Measurements from ENCODE around the gene PHOX2A.

PHOX2A gene

DNA sequence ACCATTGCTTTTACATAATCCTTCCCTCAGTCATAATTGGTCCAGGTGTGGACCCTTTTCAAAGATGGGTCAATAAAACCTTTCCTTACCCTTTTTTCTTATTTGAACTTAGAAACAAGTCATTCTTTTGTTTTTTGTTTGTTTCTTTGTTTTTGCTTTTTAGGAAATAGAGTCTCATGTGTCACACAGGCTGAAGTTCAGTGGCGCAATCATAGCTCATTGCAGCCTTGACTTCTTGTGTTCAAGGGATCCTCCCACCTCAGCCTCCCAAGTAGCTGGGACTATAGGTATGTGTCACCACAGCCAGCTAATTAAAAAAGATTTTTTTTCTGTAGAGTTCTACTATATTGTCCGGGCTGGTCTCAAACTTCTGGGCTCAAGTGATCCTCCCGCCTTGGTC is 9.4 kb upstream of the PHOX2A start:
- Histone ChIP-seq H3K9me3 (ENCODE audit: severe bottlenecking) (no peaks in the 10 kb centered on the region), H3K4me3 (ENCODE audit: low read depth, low read length) (no peak overlapping the region), H3K27ac (no peak overlapping the region), H3K27me3 (ENCODE audit: insufficient read depth, low read depth, severe bottlenecking) (no peaks in the 10 kb centered on the region), H3K36me3 (no peaks in the 10 kb centered on the region)
- no peak for TF ChIP-seq CTCF (IDR thresholded peaks at IDR 0.05; ENCODE audit: low read depth, low read length)
- DNase-seq, result no peak

DNA sequence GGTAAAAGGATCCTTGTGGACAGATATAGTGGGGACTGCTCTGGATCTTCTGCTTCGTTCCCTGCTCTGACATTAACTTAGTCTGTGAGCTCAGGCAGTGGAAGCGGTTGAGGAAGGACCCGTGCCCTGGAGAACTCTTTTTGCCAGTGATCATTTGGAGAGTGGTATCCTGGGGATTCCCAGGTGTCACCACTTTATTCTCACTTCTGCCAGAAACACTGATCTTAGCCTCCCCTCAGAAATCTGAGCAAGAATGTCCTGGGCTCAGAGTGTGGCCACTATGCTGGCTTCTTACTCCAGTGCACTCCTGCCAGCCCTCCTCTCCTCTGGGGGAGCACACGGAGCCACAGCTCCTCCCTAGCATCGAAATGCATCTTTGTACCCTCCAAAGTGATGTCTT is 7.6 kb upstream of the PHOX2A start:
- H3K27me3 ChIP-seq (ENCODE audit: insufficient read depth, low read depth, severe bottlenecking), result no peaks in the 10 kb centered on the region
- DNase-seq, result no peak
- H3K4me3 ChIP-seq (ENCODE audit: low read depth, low read length), result no peak overlapping the region
- H3K9me3 ChIP-seq (ENCODE audit: severe bottlenecking), result no peaks in the 10 kb centered on the region
- no peak for TF ChIP-seq CTCF (IDR thresholded peaks at IDR 0.05; ENCODE audit: low read depth, low read length)
- H3K27ac ChIP-seq, result no peak overlapping the region
- H3K36me3 ChIP-seq, result no peaks in the 10 kb centered on the region

DNA sequence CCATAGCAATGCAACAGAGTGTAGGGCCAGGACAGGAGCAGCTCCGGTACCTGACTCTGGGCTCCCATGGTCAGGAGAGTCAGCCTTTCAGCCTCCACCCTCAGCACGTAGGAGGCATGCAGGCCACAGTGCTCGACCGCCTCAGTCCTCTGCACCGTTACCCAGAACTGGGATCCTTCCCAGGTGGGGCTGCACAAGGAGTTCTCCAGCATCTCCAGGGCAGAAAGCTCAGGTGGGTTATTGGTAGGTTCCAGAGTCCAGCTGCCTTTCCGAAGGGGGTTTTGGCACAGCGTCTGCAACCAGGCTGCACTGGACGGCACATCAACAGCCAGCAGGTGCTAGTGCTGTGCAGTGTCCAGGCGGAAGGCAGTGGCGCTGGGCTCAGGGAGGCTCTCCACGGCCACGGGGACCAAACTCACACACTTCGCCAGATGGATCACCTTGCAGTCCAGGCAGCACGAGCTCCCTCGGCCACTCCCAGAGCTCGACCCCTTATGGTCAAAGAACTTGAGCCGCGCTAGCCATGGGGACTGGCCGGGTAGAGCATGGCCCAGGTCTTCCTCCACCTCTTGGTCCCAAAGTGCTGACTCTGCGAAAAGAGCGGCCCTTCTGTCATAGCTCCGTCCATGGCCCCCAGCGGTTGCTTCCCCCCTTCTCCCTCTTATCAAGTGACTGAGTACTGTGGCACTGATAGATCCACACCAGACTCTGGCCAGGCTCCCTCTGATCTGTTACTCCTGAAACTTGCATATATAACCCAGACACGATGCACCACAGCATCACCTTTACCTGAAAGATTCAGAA is 6.9 kb upstream of the PHOX2A start:
- DNase-seq, result no peak
- H3K27ac ChIP-seq, result no peak overlapping the region
- H3K9me3 ChIP-seq (ENCODE audit: severe bottlenecking), result no peaks in the 10 kb centered on the region
- H3K36me3 ChIP-seq, result no peaks in the 10 kb centered on the region
- H3K4me3 ChIP-seq (ENCODE audit: low read depth, low read length), result no peak overlapping the region
- TF ChIP-seq CTCF (IDR thresholded peaks at IDR 0.05; ENCODE audit: low read depth, low read length), result no peak
- H3K27me3 ChIP-seq (ENCODE audit: insufficient read depth, low read depth, severe bottlenecking), result no peaks in the 10 kb centered on the region

DNA sequence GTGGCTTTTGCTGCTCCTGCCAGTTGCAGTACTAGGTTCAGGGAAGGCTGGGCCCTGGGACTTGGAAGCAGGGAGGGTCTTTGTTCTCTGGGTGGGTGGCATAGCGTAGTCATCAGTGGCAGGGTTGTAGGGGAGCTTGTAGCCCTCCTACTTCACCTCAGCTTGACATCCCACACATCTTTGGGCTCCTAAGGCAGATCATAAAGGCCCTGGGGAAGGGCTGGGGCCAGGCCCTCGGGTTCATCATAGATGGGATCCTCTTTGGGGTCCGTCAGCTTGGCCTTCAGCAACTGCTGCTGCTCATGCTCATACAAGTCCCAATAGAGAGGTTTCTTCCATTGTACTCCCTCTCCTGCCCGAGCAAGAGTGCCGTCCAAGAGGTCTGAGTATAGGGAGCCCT is 6.0 kb upstream of the PHOX2A start:
- no peaks in the 10 kb centered on the region for H3K9me3 ChIP-seq (ENCODE audit: severe bottlenecking)
- no peak for DNase-seq
- TF ChIP-seq CTCF (IDR thresholded peaks at IDR 0.05; ENCODE audit: low read depth, low read length), result no peak
- H3K27ac ChIP-seq, result no peak overlapping the region
- H3K27me3 ChIP-seq (ENCODE audit: insufficient read depth, low read depth, severe bottlenecking), result no peaks in the 10 kb centered on the region
- H3K36me3 ChIP-seq, result no peaks in the 10 kb centered on the region
- no peak overlapping the region for H3K4me3 ChIP-seq (ENCODE audit: low read depth, low read length)

GRCh38 chr11:72247584-72247983 is 3.6 kb upstream of the PHOX2A start:
- TF ChIP-seq CTCF (IDR thresholded peaks at IDR 0.05; ENCODE audit: low read depth, low read length), result no peak
- no peak overlapping the region for H3K4me3 ChIP-seq (ENCODE audit: low read depth, low read length)
- H3K27ac ChIP-seq, result no peak overlapping the region
- H3K36me3 ChIP-seq, result no peaks in the 10 kb centered on the region
- DNase-seq, result no peak
- H3K27me3 ChIP-seq (ENCODE audit: insufficient read depth, low read depth, severe bottlenecking), result no peaks in the 10 kb centered on the region
- peaks cover 2% of the 10 kb centered on the region for H3K9me3 ChIP-seq (ENCODE audit: severe bottlenecking)

Measured in WERI-Rb-1 (cell line).